Activated naive CD8-positive, alpha-beta T cell treated with anti-CD3 and anti-CD28 coated beads, Interleukin-2, amount 50 U/mL, for 16 hours (primary cell): Measurements from ENCODE around the gene NMUR1.

Source experiments
- DNase-seq: peaks from one replicate; pipeline ENCODE4 v3.0.0-alpha.2; 2020; ENCODE audit warnings: low read depth, low spot score

NMUR1 gene

GRCh38 chr2:231554327-231554726 is 24.1 kb upstream of the NMUR1 start:
- DNase-seq = no peak

- DNase-seq = no peak
These were observed 22.5 kb upstream of the NMUR1 start for GRCh38 chr2:231552752-231553151.

DNA sequence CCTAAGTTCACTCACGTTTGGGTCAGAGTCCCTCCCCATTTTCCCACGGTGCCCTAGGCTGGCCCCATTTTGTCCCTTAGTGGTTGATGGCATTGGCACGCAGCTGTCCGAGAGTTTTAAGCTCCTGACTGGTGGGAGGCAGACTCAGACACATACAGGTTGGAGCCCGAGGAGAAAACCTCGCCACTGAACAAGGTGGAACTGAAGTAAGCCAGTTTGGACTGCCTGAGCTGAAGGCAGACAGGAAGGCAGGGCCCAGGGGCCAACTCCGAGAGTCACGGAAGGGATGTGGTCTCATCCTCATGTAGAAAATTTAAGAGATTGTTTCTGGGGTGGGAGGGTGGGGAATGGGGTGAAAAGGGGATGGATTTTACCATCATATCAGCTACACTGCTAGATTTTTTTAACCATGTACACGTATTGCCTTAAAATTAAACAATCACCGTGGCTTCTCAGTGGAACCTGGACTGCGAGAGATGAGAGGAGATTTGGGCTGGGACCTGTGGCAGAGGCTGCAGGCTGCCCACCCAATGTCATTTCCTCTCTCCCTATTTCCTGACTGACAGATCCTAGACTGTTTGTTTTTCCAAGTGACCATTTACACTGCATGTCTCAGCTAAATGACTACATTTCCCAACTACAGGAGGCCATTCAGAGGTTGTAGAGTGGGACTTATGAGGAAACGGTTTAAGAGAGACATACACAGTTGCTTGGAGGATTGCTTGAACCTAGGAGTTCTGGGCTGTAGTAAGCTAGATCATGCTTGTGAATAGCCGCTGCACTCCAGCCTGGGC is 19.4 kb upstream of the NMUR1 start:
- DNase-seq = no peak

- DNase-seq = no peak
These were observed 18.5 kb upstream of the NMUR1 start for GRCh38 chr2:231548752-231549151.

DNA sequence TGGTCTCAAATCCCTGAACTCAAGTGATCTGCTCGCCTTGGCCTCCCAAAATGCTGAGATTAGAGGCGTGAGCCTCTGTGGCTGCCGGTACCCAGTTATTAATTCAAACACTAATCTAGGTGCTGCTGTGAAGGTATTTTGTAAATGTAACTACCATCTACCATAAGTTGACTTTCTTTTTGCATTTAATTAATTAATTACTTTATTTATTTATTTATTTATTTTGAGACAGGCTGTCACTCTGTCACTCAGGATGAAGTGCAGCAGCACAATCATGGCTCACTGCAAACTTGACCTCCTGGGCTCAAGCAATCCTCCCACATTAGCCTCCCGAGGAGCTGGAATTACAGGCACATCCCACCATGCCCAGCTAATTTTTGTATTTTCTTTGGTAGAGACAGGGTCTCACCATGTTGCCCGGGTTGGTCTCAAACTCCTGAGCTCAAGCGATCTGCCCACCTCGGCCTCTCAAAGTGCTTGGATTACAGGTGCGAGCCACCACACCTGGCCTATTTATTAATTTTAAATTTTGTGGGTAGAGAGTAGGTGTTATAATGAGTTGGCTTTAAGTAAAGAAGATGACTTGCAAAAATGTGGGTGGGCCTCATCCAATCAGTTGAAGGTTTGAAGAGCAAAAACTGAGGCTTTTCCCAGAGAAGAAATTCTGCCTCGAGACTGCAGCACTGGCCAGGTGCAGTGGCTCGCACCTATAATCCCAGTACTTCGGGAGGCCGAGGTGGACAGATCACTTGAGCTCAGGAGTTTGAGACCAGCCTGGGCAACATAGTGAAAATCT is 17.3 kb upstream of the NMUR1 start:
- no peak for DNase-seq

- no peak for DNase-seq
These were observed 15.9 kb upstream of the NMUR1 start for GRCh38 chr2:231546014-231546715.

GRCh38 chr2:231545105-231545902 is 15.1 kb upstream of the NMUR1 start:
- no peak for DNase-seq

- DNase-seq = no peak
These were observed 11.9 kb upstream of the NMUR1 start for GRCh38 chr2:231542136-231542535.

GRCh38 chr2:231541645-231542044 is 11.4 kb upstream of the NMUR1 start:
- no peak for DNase-seq

DNA sequence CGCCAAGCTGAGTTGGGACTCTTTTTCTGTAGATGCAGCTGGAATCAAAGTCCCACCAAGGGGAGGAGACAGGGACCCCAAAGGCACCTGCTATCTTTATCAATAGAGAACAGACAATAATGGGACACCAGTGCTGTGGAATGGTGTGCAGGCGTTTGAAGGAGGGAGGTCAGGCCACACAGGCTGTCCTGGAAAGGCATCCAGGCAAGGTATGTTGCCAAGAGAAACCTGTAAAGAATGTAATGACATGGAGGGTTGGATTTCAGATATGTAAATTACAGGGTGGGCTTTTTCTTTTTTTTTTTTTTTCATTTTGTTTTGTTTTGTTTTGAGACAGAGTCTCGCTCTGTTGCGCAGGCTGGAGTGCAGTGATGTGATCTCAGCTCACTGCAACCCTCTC is 9.7 kb upstream of the NMUR1 start:
- DNase-seq = no peak

GRCh38 chr2:231535961-231536360 is 5.7 kb upstream of the NMUR1 start:
- no peak for DNase-seq

DNA sequence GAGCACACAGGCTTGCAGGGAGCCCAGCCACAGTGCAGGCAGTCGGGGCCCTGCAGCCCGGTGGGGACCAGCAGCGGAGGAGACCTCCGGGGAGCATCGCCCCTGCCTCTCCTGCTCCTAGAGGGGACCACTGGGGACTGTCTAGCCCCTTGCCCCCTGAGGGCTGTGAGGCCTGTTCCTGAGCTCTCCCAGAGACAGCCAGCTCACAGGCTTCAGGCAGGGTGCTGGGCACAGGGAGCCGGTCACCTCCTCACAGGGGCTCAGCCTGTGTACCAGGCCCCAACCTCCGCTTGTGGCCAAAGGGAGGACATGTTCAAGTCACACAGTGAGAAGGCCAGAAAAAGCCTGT is 3.5 kb upstream of the NMUR1 start:
- no peak for DNase-seq

GRCh38 chr2:231533086-231533776 is 3.0 kb upstream of the NMUR1 start:
- no peak for DNase-seq

DNA sequence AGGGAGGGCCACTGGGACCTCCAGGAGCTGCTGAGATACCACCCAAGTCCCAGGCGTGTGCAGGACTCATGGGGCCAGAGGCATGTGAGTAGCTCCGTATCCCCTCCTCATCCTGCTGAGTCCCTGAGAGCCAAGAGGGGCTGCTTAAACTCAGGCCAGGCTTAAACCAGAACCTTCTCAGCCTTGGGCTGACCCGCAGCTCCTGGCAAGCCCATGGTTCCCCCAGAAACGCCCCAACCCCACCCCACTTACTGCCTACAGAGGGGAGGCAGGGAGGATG is 2.5 kb upstream of the NMUR1 start:
- DNase-seq = no peak

- no peak for DNase-seq
These were observed 1.9 kb upstream of the NMUR1 start for GRCh38 chr2:231531883-231532755.

GRCh38 chr2:231531466-231531865 is 1.2 kb upstream of the NMUR1 start:
- no peak for DNase-seq

GRCh38 chr2:231528636-231529030 is 1.6 kb downstream of the NMUR1 start:
- DNase-seq = no peak

GRCh38 chr2:231527955-231528635 is 2.1 kb downstream of the NMUR1 start:
- DNase-seq = no peak

DNA sequence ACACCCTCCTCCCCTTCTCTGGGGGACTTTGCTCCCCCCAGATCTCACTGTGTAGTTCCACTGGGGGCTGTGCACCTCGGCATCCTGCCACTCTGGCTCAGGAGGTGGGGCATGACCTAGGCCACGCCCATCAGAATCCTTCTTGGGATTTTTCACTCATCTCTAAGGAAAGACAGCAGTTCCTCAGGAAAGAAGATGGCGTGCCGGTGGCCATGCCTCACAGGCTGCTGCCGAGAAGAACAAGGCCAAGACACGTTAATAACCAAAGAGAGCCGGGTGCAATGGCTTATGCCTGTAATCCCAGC is 3.2 kb downstream of the NMUR1 start:
- no peak for DNase-seq
